H9 (cell line): Measurements from ENCODE around the gene CDK15. TPM values are rescaled to one million over a fixed set of nuclear protein-coding genes. Genes with fewer than 3 reads are reported as not detected.

Experiments
- DNase-seq: peaks from one replicate; pipeline ENCODE4 v3.0.0-alpha.2; 2017
- H2AFZ ChIP-seq: one replicate; pipeline ENCODE4 v1.6.1; 2013; ENCODE audit warnings: mild to moderate bottlenecking, low read length, control low read depth, moderate library complexity
- H2AK5ac ChIP-seq: 2 replicates; pipeline ENCODE4 v1.6.1; 2013; ENCODE audit warnings: low read length, control low read depth, mixed read lengths; ENCODE audit not compliant: insufficient read length
- H2BK120ac ChIP-seq: one replicate; pipeline ENCODE4 v1.6.1; 2013; ENCODE audit warnings: low read depth, mild to moderate bottlenecking, low read length, control low read depth, inconsistent platforms; ENCODE audit not compliant: poor library complexity, severe bottlenecking
- H2BK12ac ChIP-seq: 2 replicates; pipeline ENCODE4 v1.6.1; 2013; ENCODE audit warnings: low read length, control low read depth, mixed read lengths, low read depth; ENCODE audit not compliant: insufficient read length
- H2BK15ac ChIP-seq: 2 replicates; pipeline ENCODE4 v1.6.1; 2013; ENCODE audit warnings: low read depth, low read length, control low read depth
- H2BK20ac ChIP-seq: one replicate; pipeline ENCODE4 v1.6.1; 2013; ENCODE audit warnings: low read depth, mild to moderate bottlenecking, low read length, control low read depth, inconsistent platforms; ENCODE audit not compliant: poor library complexity, severe bottlenecking
- H2BK5ac ChIP-seq: 2 replicates; pipeline ENCODE4 v1.6.1; 2013; ENCODE audit warnings: low read length, control low read depth, mixed read lengths; ENCODE audit not compliant: insufficient read length
- H3K14ac ChIP-seq: 2 replicates; pipeline ENCODE4 v1.6.1; 2013; ENCODE audit warnings: low read length, control low read depth; ENCODE audit not compliant: insufficient read depth
- H3K18ac ChIP-seq: 2 replicates; pipeline ENCODE4 v1.6.1; 2013; ENCODE audit warnings: low read depth, mild to moderate bottlenecking, mixed read lengths, low read length, control low read depth; ENCODE audit not compliant: insufficient read length
- H3K23ac ChIP-seq: 2 replicates; pipeline ENCODE4 v1.6.1; 2013; ENCODE audit warnings: low read length, control low read depth, mixed read lengths, low read depth; ENCODE audit not compliant: insufficient read length
- H3K23me2 ChIP-seq: 2 replicates; pipeline ENCODE4 v1.6.1; 2013; ENCODE audit warnings: low read depth, mild to moderate bottlenecking, mixed read lengths, low read length, control low read depth; ENCODE audit not compliant: insufficient read length, poor library complexity, severe bottlenecking
- H3K27ac ChIP-seq: 2 replicates; pipeline ENCODE4 v1.5.1; 2013; ENCODE audit warnings: low read length, control low read depth, mixed read lengths, low read depth; ENCODE audit not compliant: insufficient read length
- H3K27me3 ChIP-seq: 2 replicates; pipeline ENCODE4 v1.6.1; 2013; ENCODE audit warnings: low read length, control low read depth, inconsistent platforms; ENCODE audit not compliant: insufficient read depth
- H3K4ac ChIP-seq: 2 replicates; pipeline ENCODE4 v1.6.1; 2013; ENCODE audit warnings: low read depth, mild to moderate bottlenecking, control low read depth, inconsistent platforms, low read length, moderate library complexity
- H3K4me1 ChIP-seq: 2 replicates; pipeline ENCODE4 v1.6.1; 2013; ENCODE audit warnings: low read length, control low read depth, inconsistent platforms; ENCODE audit not compliant: insufficient read depth
- H3K4me2 ChIP-seq: 2 replicates; pipeline ENCODE4 v1.6.1; 2013; ENCODE audit warnings: low read length, control low read depth, mixed read lengths; ENCODE audit not compliant: insufficient read length, insufficient read depth
- H3K56ac ChIP-seq: 2 replicates; pipeline ENCODE4 v1.6.1; 2013; ENCODE audit warnings: low read depth, mild to moderate bottlenecking, mixed read lengths, low read length, control low read depth; ENCODE audit not compliant: insufficient read length
- H3K79me1 ChIP-seq: 2 replicates; pipeline ENCODE4 v1.6.1; 2013; ENCODE audit warnings: low read depth, mild to moderate bottlenecking, moderate library complexity, low read length, control low read depth, inconsistent platforms; ENCODE audit not compliant: insufficient read depth, poor library complexity, severe bottlenecking
- H3K79me2 ChIP-seq: 2 replicates; pipeline ENCODE4 v1.6.1; 2013; ENCODE audit warnings: low read length, control low read depth, inconsistent platforms; ENCODE audit not compliant: insufficient read depth
- H3K9ac ChIP-seq: 2 replicates; pipeline ENCODE4 v1.6.1; 2013; ENCODE audit warnings: low read length, control low read depth, mixed read lengths; ENCODE audit not compliant: insufficient read length; ENCODE audit errors: extremely low read depth
- H3K9me3 ChIP-seq: one replicate; pipeline ENCODE4 v1.6.1; 2013; ENCODE audit warnings: low read depth, low read length, inconsistent platforms; ENCODE audit not compliant: control insufficient read depth
- H3T11ph ChIP-seq: one replicate; pipeline ENCODE4 v1.6.1; 2013; ENCODE audit warnings: mild to moderate bottlenecking, low read length, control low read depth, inconsistent platforms
- H4K20me1 ChIP-seq: one replicate; pipeline ENCODE4 v1.6.1; 2013; ENCODE audit not compliant: control insufficient read depth, insufficient read length, insufficient read depth
- H4K5ac ChIP-seq: 2 replicates; pipeline ENCODE4 v1.6.1; 2013; ENCODE audit warnings: low read depth, mild to moderate bottlenecking, mixed read lengths, low read length, control low read depth; ENCODE audit not compliant: insufficient read length
- H4K8ac ChIP-seq: replicated peaks from 2 replicates; pipeline ENCODE4 v1.6.1; 2013; ENCODE audit warnings: low read length, control low read depth, mixed read lengths, low read depth; ENCODE audit not compliant: insufficient read length
- H4K91ac ChIP-seq: 2 replicates; pipeline ENCODE4 v1.6.1; 2013; ENCODE audit warnings: low read depth, mild to moderate bottlenecking, moderate library complexity, mixed read lengths, low read length, control low read depth; ENCODE audit not compliant: insufficient read length
- H3K27ac Mint-ChIP-seq, 3 experiments: 2 replicates in 2 of 3; 3 replicates in 1 of 3; pipeline ENCODE4 v1.8.0; 2020 to 2021; ENCODE audit warnings: mixed read lengths in 3 of 3, mild to moderate bottlenecking in 1 of 3, moderate library complexity in 1 of 3
- H3K27me3 Mint-ChIP-seq: 2 replicates; pipeline ENCODE4 v1.8.0; 2021; ENCODE audit warnings: low read depth, mild to moderate bottlenecking, moderate library complexity, mixed read lengths
- H3K36me3 Mint-ChIP-seq, 3 experiments: 2 replicates in 2 of 3; 3 replicates in 1 of 3; pipeline ENCODE4 v1.8.0; 2020 to 2021; ENCODE audit warnings: low read depth in 3 of 3, mixed read lengths in 3 of 3; ENCODE audit not compliant: insufficient read depth in 1 of 3
- H3K4me1 Mint-ChIP-seq, 2 experiments: 2 replicates each; pipeline ENCODE4 v1.8.0; 2020; ENCODE audit warnings: mixed read lengths in 2 of 2
- H3K4me3 Mint-ChIP-seq, 2 experiments: 2 replicates in 1 of 2; 3 replicates in 1 of 2; pipeline ENCODE4 v1.8.0; 2020 to 2021; ENCODE audit warnings: mild to moderate bottlenecking in 2 of 2, mixed read lengths in 2 of 2, moderate library complexity in 1 of 2
- H3K9me3 Mint-ChIP-seq, 2 experiments: 2 replicates in 1 of 2; 3 replicates in 1 of 2; pipeline ENCODE4 v1.8.0; 2020; ENCODE audit warnings: mild to moderate bottlenecking in 2 of 2, mixed read lengths in 2 of 2, moderate library complexity in 1 of 2
- CTCF ChIP-seq: fragments of 200-600 bp; sonication (generic); conservative IDR thresholded peaks from 3 replicates; pipeline ENCODE4 v1.8.0; 2021; ENCODE audit warnings: antibody characterized with exemption, mild to moderate bottlenecking
- WGBS: extraction: QIAGEN DNeasy Blood & Tissue Kit; methylation state at CpG from one replicate; pipeline ENCODE4 v1.1.7; 2013; ENCODE audit warnings: missing lambda C conversion rate, low lambda C conversion rate, mixed read lengths; ENCODE audit not compliant: insufficient read length; ENCODE audit errors: extremely low coverage; 5-methylcytosine and 5-hydroxymethylcytosine counted together
- total RNA-seq: library from RNA; stranded (reverse); gene quantifications from 2 replicates; pipeline ENCODE4 v1.2.1, GENCODE V29; 2021

The CDK15 gene
- total RNA-seq, 1 experiment from 2014 or later, result not detected

- Histone ChIP-seq H3K23me2 (no peaks in the 10 kb centered on the region), H3K27me3 (no peaks in the 10 kb centered on the region), H3K27ac (no peak overlapping the region), H4K91ac (no peak overlapping the region), H3K14ac (no peak overlapping the region), H3K23ac (no peak overlapping the region), H3K4ac (no peak overlapping the region), H2BK12ac (no peak overlapping the region), H2BK120ac (no peak overlapping the region), H2BK5ac (no peak overlapping the region), H3K79me2 (no peaks in the 10 kb centered on the region), H3K4me2 (no peak overlapping the region), H2BK15ac (no peak overlapping the region), H4K8ac (no peak overlapping the region), H3T11ph (no peak overlapping the region), H2AFZ (no peak overlapping the region), H3K9ac (no peak overlapping the region), H3K18ac (no peak overlapping the region), H4K20me1 (no peaks in the 10 kb centered on the region), H3K79me1 (no peaks in the 10 kb centered on the region), H2AK5ac (no peak overlapping the region), H2BK20ac (no peak overlapping the region), H4K5ac (no peak overlapping the region), H3K56ac (no peak overlapping the region), H3K4me1 (no peaks in the 10 kb centered on the region), H3K9me3 (no peaks in the 10 kb centered on the region)
- no peak overlapping the region for H3K27ac Mint-ChIP-seq
- no peaks in the 10 kb centered on the region for H3K9me3 Mint-ChIP-seq
- TF ChIP-seq CTCF, result no peak
- no peaks in the 10 kb centered on the region; the same call in 1 of the 2 replicates for H3K27me3 Mint-ChIP-seq
- no peak overlapping the region for H3K4me3 Mint-ChIP-seq
- no CpG with 5 or more reads among the region's 3 CpGs for WGBS
- no peak for DNase-seq
- no peaks in the 10 kb centered on the region for H3K36me3 Mint-ChIP-seq
- H3K4me1 Mint-ChIP-seq, result no peaks in the 10 kb centered on the region
Measured at GRCh38 chr2:201827621-201828020, 21.3 kb downstream of the CDK15 start.
